Aorta (tissue), 5 donors: ENCODE results near the gene SLC30A3. TPM values are rescaled to one million over a fixed set of nuclear protein-coding genes. Genes with fewer than 3 reads are reported as not detected.
A peak's percentile ranks its signal among the peaks of the same experiment; 100 is the strongest.

Experiments used
- ATAC-seq: fragments of 200-7000 bp; cut with Tn5 transposase; one replicate; pipeline ENCODE4 v1.9.1; 2022; ENCODE audit warnings: moderate library complexity; ENCODE audit not compliant: low FRiP score
- DNase-seq, 2 donors: peaks; one replicate each; pipeline ENCODE4 v3.0.0-alpha.2; 2020
- H3K27ac ChIP-seq, 2 donors: one replicate each; pipeline ENCODE4 v1.5.1; 2013; ENCODE audit warnings: low read length in 2 of 2, mild to moderate bottlenecking in 2 of 2, moderate library complexity in 2 of 2, control low read depth in 1 of 2, inconsistent platforms in 1 of 2, low read depth in 1 of 2
- H3K27me3 ChIP-seq, 2 donors: one replicate each; pipeline ENCODE4 v1.6.1; 2013; ENCODE audit warnings: control low read depth in 1 of 2, low read length in 1 of 2, mild to moderate bottlenecking in 1 of 2, moderate library complexity in 1 of 2; ENCODE audit not compliant: insufficient read depth in 2 of 2, control insufficient read depth in 1 of 2
- H3K36me3 ChIP-seq, 2 donors: one replicate each; pipeline ENCODE4 v1.6.1; 2013; ENCODE audit warnings: control low read depth in 1 of 2, low read length in 1 of 2, mild to moderate bottlenecking in 1 of 2; ENCODE audit not compliant: insufficient read depth in 2 of 2, control insufficient read depth in 1 of 2
- H3K4me1 ChIP-seq, 2 donors: one replicate each; pipeline ENCODE4 v1.6.1; 2013; ENCODE audit warnings: low read length in 2 of 2, control low read depth in 1 of 2, mild to moderate bottlenecking in 1 of 2, moderate library complexity in 1 of 2; ENCODE audit not compliant: insufficient read depth in 2 of 2, control insufficient read depth in 1 of 2
- H3K4me3 ChIP-seq, 2 donors: one replicate each; pipeline ENCODE4 v1.5.1; 2013; ENCODE audit warnings: low read length in 2 of 2, control low read depth in 1 of 2, mild to moderate bottlenecking in 1 of 2
- H3K9me3 ChIP-seq: one replicate; pipeline ENCODE4 v1.6.1; 2013; ENCODE audit warnings: mild to moderate bottlenecking, low read length; ENCODE audit not compliant: control insufficient read depth
- whole genome bisulfite sequencing, 2 donors: extraction: QIAGEN DNeasy Blood & Tissue Kit; methylation state at CpG; one replicate each; pipeline ENCODE4 v1.1.7; 2013; 5-methylcytosine and 5-hydroxymethylcytosine counted together
- intact Hi-C, 2 donors: fragments of 100-400 bp; cut with DNase I; formaldehyde crosslinking; loops; one replicate each; pipeline versions ENCODE4 v1.14.2 to v1.15.0; 2022
- polyA plus RNA-seq, 2 donors: library from polyadenylated mRNA; stranded (reverse); fragments of 200-250 nt; gene quantifications; one replicate each; pipeline ENCODE4 v1.2.3, GENCODE V29; 2013
- total RNA-seq, 2 donors: library from RNA; stranded (reverse); fragmentation: NEBNext Ultra II Directional; extraction: Animal tissue kit (Norgen Biotek cat#: 25700); gene quantifications; one replicate each; pipeline ENCODE4 v1.2.1, GENCODE V29; 2021
- donor health status: healthy with polysubstance abuse.
- donor health status: Bipolar disorder and iron deficiency.
- donor health status: DM: no; HTN: no; CAD: no.
- donor health status: DM: no; HTN: no; CAD: no.
- donor health status: DM: yes; HTN: yes; CAD: no.

SLC30A3 gene
- total and polyA plus RNA-seq, 4 donors, result 0.78 to 20.2 (median 2.9) TPM

GRCh38 chr2:27264753-27265535 lies 2.1 kb upstream of the SLC30A3 start:
- Histone ChIP-seq H3K36me3 (no peaks in the 10 kb centered on the region), H3K4me3 (no peak overlapping the region), H3K4me1 (no peaks in the 10 kb centered on the region), H3K27me3 (no peaks in the 10 kb centered on the region), H3K27ac (no peak overlapping the region), H3K9me3 (no peaks in the 10 kb centered on the region)
- DNase-seq, result peak; percentile 68 to 85
- intact Hi-C loops, result no loop called here
- peak; percentile 65 for ATAC-seq
- WGBS, 2 donors, result 4 to 5% methylated on average over 56 of the region's 56 CpGs

GRCh38 chr2:27264253-27264752 lies 1.5 kb upstream of the SLC30A3 start:
- WGBS, 2 donors, result 0 to 1% methylated on average over 26 to 38 of the region's 38 CpGs
- no peak for DNase-seq
- H3K27ac ChIP-seq, result no peak overlapping the region
- ATAC-seq, result peak; percentile 34
- no peak overlapping the region for H3K4me3 ChIP-seq
- H3K4me1 ChIP-seq, result no peaks in the 10 kb centered on the region
- no peaks in the 10 kb centered on the region for H3K36me3 ChIP-seq
- intact Hi-C loops, result no loop called here
- no peaks in the 10 kb centered on the region for H3K9me3 ChIP-seq
- H3K27me3 ChIP-seq, result no peaks in the 10 kb centered on the region

GRCh38 chr2:27263287-27264252 lies 723 bp upstream of the SLC30A3 start:
- no peak overlapping the region for H3K27ac ChIP-seq
- H3K4me3 ChIP-seq, result peak overlapping the region; percentile 53 to 65
- H3K4me1 ChIP-seq, result no peaks in the 10 kb centered on the region
- intact Hi-C loops, result no loop called here
- WGBS, 2 donors, result 1% methylated on average over 46 of the region's 46 CpGs
- ATAC-seq (no peak), DNase-seq (no peak)
- H3K9me3 ChIP-seq, result no peaks in the 10 kb centered on the region
- no peaks in the 10 kb centered on the region for H3K27me3 ChIP-seq
- no peaks in the 10 kb centered on the region for H3K36me3 ChIP-seq

- H3K27me3 ChIP-seq, result no peaks in the 10 kb centered on the region
- H3K36me3 ChIP-seq, result no peaks in the 10 kb centered on the region
- H3K9me3 ChIP-seq, result no peaks in the 10 kb centered on the region
- peak in 1 of 2 donors; percentile 16 for DNase-seq
- 4 to 8% methylated on average over 16 to 40 of the region's 40 CpGs for WGBS, 2 donors
- ATAC-seq, result no peak
- intact Hi-C loops, result no loop called here
- no peak overlapping the region for H3K27ac ChIP-seq
- H3K4me1 ChIP-seq, result no peaks in the 10 kb centered on the region
- H3K4me3 ChIP-seq, result peak overlapping the region; percentile 21 to 53
Observed at GRCh38 chr2:27261926-27262298, 935 bp downstream of the SLC30A3 start.

- Histone ChIP-seq H3K9me3 (no peaks in the 10 kb centered on the region), H3K27me3 (no peaks in the 10 kb centered on the region), H3K27ac (no peak overlapping the region), H3K4me1 (no peaks in the 10 kb centered on the region), H3K4me3 (no peak overlapping the region), H3K36me3 (no peaks in the 10 kb centered on the region)
- 74 to 75% methylated on average over 11 of the region's 11 CpGs for WGBS, 2 donors
- intact Hi-C loops, result no loop called here
- ATAC-seq (no peak), DNase-seq (peak in 1 of 2 donors; percentile 4)
Observed at GRCh38 chr2:27261241-27261925, 1.5 kb downstream of the SLC30A3 start.

GRCh38 chr2:27258051-27258450 lies 4.8 kb downstream of the SLC30A3 start:
- 82 to 90% methylated on average over 8 of the region's 8 CpGs for WGBS, 2 donors
- Histone ChIP-seq H3K36me3 (no peaks in the 10 kb centered on the region), H3K9me3 (no peaks in the 10 kb centered on the region), H3K4me3 (no peak overlapping the region), H3K4me1 (peaks cover 0 to 2% of the 10 kb centered on the region in 2 donors), H3K27me3 (no peaks in the 10 kb centered on the region), H3K27ac (no peak overlapping the region)
- ATAC-seq (no peak), DNase-seq (no peak)
- intact Hi-C loops, result no loop called here

DNA sequence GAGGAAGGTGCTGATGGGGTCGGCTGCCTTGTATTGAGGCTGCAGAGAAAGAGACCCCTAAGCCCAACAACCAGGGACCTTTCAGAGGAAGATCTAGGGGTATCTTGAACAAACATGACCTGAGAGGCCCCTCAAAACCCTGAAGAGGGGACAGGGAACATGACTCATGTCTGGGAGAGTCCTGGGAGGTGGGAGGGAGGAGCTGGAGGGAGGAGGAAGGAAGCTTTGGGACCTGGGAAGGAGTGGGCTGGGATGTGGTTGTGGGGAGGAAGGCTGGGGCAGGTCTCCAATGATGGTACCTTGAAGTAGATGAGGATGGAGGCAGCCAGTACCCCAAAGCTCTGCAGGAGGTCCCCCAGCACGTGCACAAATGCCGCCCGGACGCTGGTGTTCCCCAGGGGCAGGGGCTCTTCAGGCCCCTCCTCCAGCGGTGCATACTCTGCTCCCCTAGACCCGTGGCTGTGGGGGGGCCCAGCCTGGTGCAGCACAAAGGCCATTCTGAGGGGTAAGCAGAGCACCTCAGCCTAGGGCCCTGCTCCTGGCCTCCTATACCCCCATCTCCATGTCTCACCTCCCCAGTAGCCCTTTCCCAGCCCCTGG lies 5.9 kb downstream of the SLC30A3 start:
- 89 to 92% methylated on average over 7 of the region's 7 CpGs for WGBS, 2 donors
- Histone ChIP-seq H3K27ac (no peak overlapping the region), H3K36me3 (no peaks in the 10 kb centered on the region), H3K27me3 (no peaks in the 10 kb centered on the region), H3K4me1 (peaks cover 0 to 2% of the 10 kb centered on the region in 2 donors), H3K9me3 (no peaks in the 10 kb centered on the region), H3K4me3 (no peak overlapping the region)
- intact Hi-C loops, result no loop called here
- DNase-seq, result no peak
- no peak for ATAC-seq

- no peak for DNase-seq
- WGBS, 2 donors, result 3 to 7% methylated on average over 1 of the region's 1 CpG
- intact Hi-C loops, result no loop called here
- Histone ChIP-seq H3K27me3 (no peaks in the 10 kb centered on the region), H3K36me3 (no peaks in the 10 kb centered on the region), H3K4me3 (no peak overlapping the region), H3K4me1 (peaks cover 0 to 2% of the 10 kb centered on the region in 2 donors), H3K27ac (no peak overlapping the region), H3K9me3 (no peaks in the 10 kb centered on the region)
- ATAC-seq, result no peak
Observed at GRCh38 chr2:27255660-27256059, 7.2 kb downstream of the SLC30A3 start.
